GM21576 (cell line): Measurements from ENCODE around the gene C2orf42.
"Not testable (repeated sequence)": the region's sequence is repeated elsewhere in the genome, so short reads cannot be mapped to it uniquely, and the experiment has no call there.

ENCODE experiments used
- ATAC-seq: cut with Tn5 transposase; IDR thresholded peaks from one replicate; pipeline ENCODE4 v1.9.1; 2021; ENCODE audit warnings: mild to moderate bottlenecking, moderate library complexity; ENCODE audit not compliant: unreplicated experiment

Gene C2orf42

GRCh38 chr2:70133491-70134322, 57.1 kb downstream of the C2orf42 start:
- no peak for ATAC-seq

DNA sequence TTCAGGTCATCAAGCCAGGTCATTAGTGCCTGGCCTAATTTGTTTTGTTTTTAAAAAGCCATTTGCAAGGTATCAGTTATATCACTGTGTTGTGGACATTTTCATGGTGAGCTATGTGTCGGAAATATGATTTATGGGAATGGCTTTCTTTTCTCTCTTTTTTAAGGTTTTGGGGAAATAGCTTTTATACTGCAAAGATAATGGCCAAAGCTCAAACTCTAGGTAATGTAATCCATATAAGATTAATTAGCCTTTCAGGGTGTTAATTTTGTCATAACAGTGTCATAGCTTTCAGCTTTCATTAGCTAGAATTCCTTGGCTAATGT, 57.7 kb downstream of the C2orf42 start:
- ATAC-seq = no peak

- ATAC-seq = peak; percentile 37
Observed at GRCh38 chr2:70132244-70133126, 58.3 kb downstream of the C2orf42 start.

DNA sequence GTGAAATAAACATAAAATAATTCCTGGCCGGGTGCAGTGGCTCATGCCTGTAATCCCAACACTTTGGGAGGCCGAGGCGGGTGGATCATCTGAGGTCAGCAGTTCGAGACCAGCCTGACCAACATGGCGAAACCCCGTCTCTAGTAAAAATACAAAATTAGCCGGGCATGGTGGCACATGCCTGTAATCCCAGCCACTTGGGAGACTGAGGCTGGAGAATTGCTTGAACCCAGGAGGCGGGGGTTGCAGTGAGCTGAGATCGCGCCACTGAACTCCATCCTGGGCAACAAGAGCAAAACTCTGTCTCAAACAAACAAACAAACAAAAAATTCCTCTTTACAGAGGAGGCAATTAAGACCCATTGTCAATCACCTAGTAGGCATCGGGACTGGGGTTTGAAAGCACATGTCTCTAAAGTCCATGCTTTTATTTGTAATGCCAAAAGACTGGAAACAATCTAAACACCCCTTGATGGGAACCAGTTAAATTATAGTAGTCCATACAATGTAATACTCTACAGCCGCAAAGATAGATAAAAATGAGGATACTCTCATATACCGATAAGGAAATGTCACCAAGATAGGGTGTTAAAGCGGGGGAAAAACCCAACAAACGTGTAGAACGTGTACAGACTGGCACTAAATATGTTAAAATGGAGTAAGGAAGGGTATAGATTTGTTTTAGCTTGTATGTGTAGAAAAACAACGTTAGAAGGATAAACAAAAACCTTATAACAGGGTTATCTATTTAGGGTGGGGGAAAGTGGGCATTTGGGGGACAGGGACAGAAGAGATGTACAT, 59.3 kb downstream of the C2orf42 start:
- not testable (repeated sequence) for ATAC-seq

GRCh38 chr2:70128005-70128404, 62.8 kb downstream of the C2orf42 start:
- ATAC-seq = no peak

- ATAC-seq = no peak
Observed at GRCh38 chr2:70126413-70126812, 64.4 kb downstream of the C2orf42 start.

- no peak for ATAC-seq
Observed at GRCh38 chr2:70125498-70125898, 65.3 kb downstream of the C2orf42 start.

DNA sequence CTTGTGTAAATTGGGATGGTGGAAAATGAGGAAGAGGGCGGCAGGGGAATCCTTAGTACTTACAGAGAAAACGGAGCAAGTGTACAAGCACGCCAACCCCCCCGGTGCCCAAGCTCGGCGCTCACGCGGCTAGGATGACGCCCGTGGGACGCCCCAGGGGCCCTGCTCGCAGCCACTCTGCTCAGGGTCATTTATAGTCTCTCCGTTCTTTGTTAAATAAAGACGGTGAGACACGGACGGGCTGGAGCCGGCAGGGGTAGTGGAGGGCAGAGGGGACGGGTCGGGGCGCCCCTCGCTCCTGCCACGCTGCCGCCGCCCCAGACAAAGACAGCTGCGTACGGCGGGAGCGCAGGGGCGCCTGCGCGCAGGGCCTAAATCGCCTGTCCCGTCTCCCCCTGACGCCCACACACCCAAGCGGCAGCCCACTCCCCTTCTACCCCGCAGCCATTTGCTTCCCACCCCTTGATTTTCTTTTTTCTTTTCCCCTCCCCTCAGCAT, 65.8 kb downstream of the C2orf42 start:
- no peak for ATAC-seq

GRCh38 chr2:70123829-70124116, 67.0 kb downstream of the C2orf42 start:
- ATAC-seq = no peak

- no peak for ATAC-seq
Observed at GRCh38 chr2:70123051-70123828, 67.6 kb downstream of the C2orf42 start.

- ATAC-seq = no peak
Observed at GRCh38 chr2:70122470-70122869, 68.3 kb downstream of the C2orf42 start.

GRCh38 chr2:70121627-70122372, 69.0 kb downstream of the C2orf42 start:
- no peak for ATAC-seq

- no peak for ATAC-seq
Observed at GRCh38 chr2:70118798-70119454, 71.9 kb downstream of the C2orf42 start.

DNA sequence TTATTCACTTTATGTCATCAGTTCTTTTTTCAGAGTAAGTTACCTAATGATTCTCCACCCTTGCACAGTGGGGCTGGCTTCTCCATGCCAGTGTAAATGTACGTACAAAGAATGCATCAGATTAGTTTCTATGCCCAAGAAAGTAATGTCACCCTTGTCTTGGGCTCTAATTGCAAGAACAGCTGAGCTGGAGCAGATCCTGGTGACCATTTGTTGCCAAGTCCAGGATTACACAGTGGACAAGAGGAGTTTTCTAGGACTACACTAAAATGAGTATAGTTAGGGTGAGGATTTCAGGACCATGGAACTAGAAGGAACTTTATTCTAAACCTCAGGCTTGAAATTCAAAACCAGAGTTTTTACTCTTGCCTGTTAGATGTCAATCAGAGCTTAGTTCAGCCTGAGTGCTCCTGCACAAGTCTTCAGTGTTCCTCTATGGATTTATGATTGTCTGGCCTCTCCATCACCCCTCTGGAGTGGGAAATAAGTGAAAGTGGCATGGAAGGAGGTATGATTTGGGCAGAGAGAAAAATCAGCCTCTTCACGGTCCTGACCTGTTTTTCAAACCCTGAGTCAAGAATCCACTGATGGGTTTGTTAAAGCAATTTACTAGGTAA, 73.8 kb downstream of the C2orf42 start:
- no peak for ATAC-seq

- no peak for ATAC-seq
Observed at GRCh38 chr2:70115646-70116442, 75.0 kb downstream of the C2orf42 start.

GRCh38 chr2:70113359-70114070, 77.3 kb downstream of the C2orf42 start:
- ATAC-seq = no peak
